COLO668 (cell line): ENCODE data around the gene LGALS13.
"Not testable (repeated sequence)": the region's sequence is repeated elsewhere in the genome, so short reads cannot be mapped to it uniquely, and the experiment has no call there.

Experiments
- DNase-seq: peaks from one replicate; lab custom pipeline; 2025; ENCODE audit not compliant: unreplicated experiment; lab: John Stamatoyannopoulos, UW

LGALS13 gene

GRCh38 chr19:39613597-39613996 lies 11.3 kb downstream of the LGALS13 start:
- DNase-seq, result no peak

DNA sequence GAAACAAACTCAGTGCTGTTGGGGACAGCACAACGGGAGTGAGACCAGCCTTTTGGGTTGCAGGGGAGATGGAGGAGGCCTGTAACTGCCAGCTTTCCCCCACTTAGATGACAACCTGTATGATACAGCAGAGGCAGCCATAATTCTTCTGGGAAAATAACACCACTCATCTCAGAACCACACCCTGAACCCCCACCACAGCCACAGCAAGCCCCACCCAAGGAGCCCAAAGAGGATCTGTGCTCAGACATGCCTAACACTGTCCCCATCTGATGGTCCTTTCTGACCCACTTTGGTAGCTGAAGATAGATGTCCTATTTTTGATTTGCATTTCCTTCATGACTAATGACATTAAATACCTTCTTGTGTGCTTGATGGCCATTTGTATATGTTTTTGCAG lies 15.4 kb downstream of the LGALS13 start:
- DNase-seq, result no peak

GRCh38 chr19:39623946-39624345 lies 21.6 kb downstream of the LGALS13 start:
- no peak for DNase-seq

DNA sequence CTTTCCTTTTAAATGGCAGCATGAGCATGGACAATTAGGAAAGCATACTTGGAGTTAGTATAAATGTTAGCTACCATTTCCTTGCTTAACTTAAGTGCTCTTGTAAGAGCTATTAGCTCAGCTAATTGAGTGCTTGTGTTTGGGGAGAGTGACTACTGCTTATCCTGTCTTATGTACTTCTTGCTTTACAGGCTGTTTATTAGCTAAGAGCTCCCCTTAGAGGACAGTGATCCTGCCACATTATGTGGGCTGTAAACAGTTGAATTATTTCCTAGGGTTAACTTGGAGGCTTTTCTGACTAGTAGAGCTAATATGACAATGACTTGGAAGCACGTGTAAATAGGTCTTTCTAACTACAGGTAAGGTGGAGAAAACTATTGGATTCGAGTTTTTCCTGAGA lies 25.3 kb downstream of the LGALS13 start:
- DNase-seq, result not testable (repeated sequence)

DNA sequence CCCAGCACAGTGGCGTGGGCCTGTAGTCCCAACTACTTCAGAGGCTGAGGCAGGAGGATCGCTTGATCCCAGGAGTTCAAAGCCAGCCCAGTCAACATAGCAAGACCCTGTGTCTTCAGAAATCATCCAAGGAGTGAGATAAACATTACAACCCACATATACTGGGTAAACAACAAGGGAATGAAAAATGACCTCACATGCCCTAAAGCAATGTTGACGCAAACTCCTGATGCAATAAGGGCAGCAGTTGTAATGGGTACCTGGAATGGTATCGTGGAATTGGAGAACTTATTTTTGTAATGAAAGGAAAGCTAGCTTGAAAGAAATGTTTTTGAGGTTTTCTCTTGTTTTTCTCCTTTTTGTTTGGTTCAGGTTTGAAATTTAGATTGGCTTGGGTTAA lies 28.9 kb downstream of the LGALS13 start:
- peak; percentile 15 for DNase-seq

DNA sequence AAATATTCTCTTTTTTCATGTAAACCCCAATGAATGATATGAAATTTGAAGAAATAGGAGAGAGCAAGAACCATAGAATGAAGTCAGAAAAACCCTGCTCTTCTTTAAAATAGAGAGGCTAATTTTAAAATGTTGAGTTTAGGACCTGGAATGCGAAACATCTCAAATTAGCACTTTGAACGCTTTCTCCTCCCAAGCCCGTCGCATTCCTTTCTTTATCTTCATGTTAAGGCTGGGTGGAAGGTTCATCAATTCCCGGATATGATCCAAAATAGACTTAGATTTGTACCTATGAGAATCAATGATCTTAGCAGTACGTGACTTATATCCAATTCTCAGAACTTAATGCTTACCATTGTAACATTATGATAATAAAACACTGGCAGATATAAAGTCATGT lies 29.3 kb downstream of the LGALS13 start:
- DNase-seq, result no peak

- no peak for DNase-seq
These were observed 35.6 kb downstream of the LGALS13 start for GRCh38 chr19:39637891-39638290.

DNA sequence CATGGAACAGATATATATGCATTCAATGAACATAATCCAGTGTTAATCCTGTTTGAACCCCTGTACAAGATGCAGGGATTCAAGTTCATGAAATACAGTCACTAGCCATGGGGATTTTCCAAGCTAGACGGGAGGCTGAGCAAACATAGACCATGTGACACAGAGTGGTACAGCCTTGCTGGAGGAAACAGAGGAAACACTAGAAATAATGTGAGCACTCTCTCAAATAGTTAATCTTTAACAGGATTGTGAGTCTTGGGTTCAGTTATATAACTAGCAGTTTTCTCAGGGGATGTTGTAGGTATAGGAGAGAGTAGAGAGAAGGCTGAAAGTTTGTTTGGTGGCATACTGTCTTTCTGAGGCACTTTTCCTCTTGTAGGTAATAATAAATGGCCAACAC lies 39.4 kb downstream of the LGALS13 start:
- peak; percentile 42 for DNase-seq

DNA sequence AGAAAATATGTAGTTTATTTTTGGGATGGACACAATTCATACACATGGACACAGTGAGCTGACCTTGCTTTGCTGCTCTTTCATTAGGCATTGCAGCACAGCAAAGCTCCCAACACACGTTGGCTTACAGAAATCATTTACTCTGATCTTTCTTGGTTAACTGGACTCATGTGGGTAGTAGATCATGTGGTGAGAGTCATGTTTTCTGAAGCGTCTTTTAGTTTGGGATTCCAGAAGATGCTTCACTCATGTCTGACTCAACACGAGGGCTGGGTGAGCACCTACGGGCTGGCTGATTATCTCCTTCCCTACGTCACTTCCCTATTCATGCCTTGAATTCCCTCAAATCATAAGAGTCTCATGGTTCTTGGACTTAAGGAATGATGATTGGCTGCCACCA lies 41.3 kb downstream of the LGALS13 start:
- no peak for DNase-seq

- no peak for DNase-seq
These were observed 43.6 kb downstream of the LGALS13 start for GRCh38 chr19:39645800-39646411.

DNA sequence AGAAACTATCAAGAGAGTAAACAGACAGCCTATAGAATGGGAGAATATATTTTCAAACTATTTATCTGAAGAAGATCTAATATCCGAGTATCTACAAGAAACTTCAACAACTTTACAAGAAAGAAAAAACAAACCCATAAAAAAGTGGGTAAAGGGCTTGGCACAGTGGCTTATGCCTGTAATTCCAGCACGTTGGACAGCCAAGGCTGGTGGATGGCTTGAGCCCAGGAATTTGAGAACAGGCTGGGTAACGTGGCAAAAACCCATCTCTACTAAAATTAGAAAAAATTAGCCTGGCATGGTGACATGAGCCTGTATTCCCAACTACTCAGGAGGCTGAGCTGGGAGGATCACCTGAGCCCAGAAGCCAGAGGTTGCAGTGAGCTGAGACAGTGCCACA lies 45.6 kb downstream of the LGALS13 start:
- no peak for DNase-seq

DNA sequence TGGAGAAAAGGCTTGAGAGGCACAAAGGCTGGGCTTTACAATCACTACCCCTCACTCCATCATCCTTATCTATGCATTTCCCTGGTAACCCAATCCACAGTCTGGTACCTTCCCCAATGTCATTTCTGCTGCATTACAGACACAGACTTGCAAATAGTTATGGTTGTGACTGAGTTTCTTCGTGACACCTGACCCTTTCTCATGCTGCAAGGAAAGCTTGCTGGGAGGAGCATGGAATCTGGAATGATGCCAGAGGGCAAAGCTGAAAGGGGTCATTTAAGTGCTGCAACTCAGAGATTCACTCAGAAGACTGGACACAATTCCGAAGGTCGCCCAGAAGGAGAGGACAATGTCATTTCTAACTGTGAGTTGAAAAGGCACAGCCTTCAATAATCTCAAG lies 53.3 kb downstream of the LGALS13 start, which contains the start of gene LGALS16:
LGALS16 (plus strand) TSS at position 301 of the 400 bp plus-strand sequence; CDS start at position 350, 49 bp downstream.
- DNase-seq, result no peak
